HCT116 (cell line): ENCODE data around the gene SEC24B. TPM values are rescaled to one million over a fixed set of nuclear protein-coding genes. Genes with fewer than 3 reads are reported as not detected.

Experiments
- ATAC-seq: fragments of 200-7000 bp; cut with Tn5 transposase; 2 replicates; pipeline ENCODE4 v1.9.1; 2020; ENCODE audit warnings: mild to moderate bottlenecking, moderate library complexity
- BruUV-seq: library from RNA; stranded (reverse); fragments of 400-500 nt; replicated peaks from 2 replicates; lab custom pipeline; 2021; lab: Mats Ljungman, UMichigan
- CTCF ChIA-PET: fragments of 300-600 bp; sonication (Branson Sonifier 250); formaldehyde crosslinking; loops from one replicate; lab custom pipeline; 2021; ENCODE audit warnings: antibody characterized with exemption; lab: Charles Lee
- POLR2A ChIA-PET: fragments of 300-600, 350-600 bp; sonication (Branson Sonifier 250); formaldehyde crosslinking; loops from one replicate; lab custom pipeline; 2021; ENCODE audit warnings: antibody characterized with exemption; lab: Charles Lee
- RAD21 ChIA-PET, 2 experiments: fragments of 300-600 bp; sonication (Branson Sonifier 250); formaldehyde crosslinking; loops; one replicate each; lab custom pipeline; 2023; ENCODE audit warnings: low total read pairs in 2 of 2; ENCODE audit not compliant: uncharacterized antibody in 2 of 2, unreplicated experiment in 2 of 2, low non-redundant PET in 1 of 2; lab: Charles Lee
- DNase-seq: peaks from one replicate; pipeline ENCODE4 v3.0.0-alpha.2; 2010; ENCODE audit warnings: low read depth, low spot score
- H2AFZ ChIP-seq: fragments of 200-600 bp; shearing (Covaris generic), sonication (generic); 2 replicates; pipeline ENCODE4 v1.6.1; 2017; ENCODE audit warnings: low read depth, mixed run types, mixed read lengths, antibody characterized with exemption, low read length; ENCODE audit not compliant: poor library complexity, severe bottlenecking
- H3K27ac ChIP-seq: 2 replicates; pipeline ENCODE4 v1.5.1; 2012; ENCODE audit warnings: low read depth, low read length
- H3K27me3 ChIP-seq: fragments of 200-600 bp; sonication (generic); 2 replicates; pipeline ENCODE4 v1.6.1; 2016; ENCODE audit warnings: mixed run types, low read length, mixed read lengths; ENCODE audit not compliant: insufficient read depth
- H3K36me3 ChIP-seq, 2 experiments: fragments of 200-500 bp in 1 of 2; fragments of 200-600 bp in 1 of 2; sonication (Bioruptor generic) in 1 of 2; sonication (generic) in 1 of 2; 2 replicates each; pipeline versions ENCODE4 v1.5.1 to v1.6.1; 2014 to 2016; ENCODE audit warnings: low read length in 2 of 2, inconsistent platforms in 1 of 2, mixed read lengths in 1 of 2, mixed run types in 1 of 2; ENCODE audit not compliant: insufficient read depth in 2 of 2, control insufficient read depth in 1 of 2
- H3K4me1 ChIP-seq, 2 experiments: fragments of 200-600 bp in 1 of 2; sonication (generic) in 1 of 2; 2 replicates each; pipeline versions ENCODE4 v1.5.1 to v1.6.1; 2012 to 2017; ENCODE audit warnings: low read length in 2 of 2, inconsistent platforms in 1 of 2, mild to moderate bottlenecking in 1 of 2, mixed read lengths in 1 of 2, mixed run types in 1 of 2, moderate library complexity in 1 of 2; ENCODE audit not compliant: insufficient read depth in 2 of 2, control insufficient read depth in 1 of 2
- H3K4me2 ChIP-seq: fragments of 200-600 bp; sonication (generic); 2 replicates; pipeline ENCODE4 v1.6.1; 2017; ENCODE audit warnings: mixed run types, low read length, mixed read lengths
- H3K4me3 ChIP-seq, 2 experiments: fragments of 200-600 bp in 1 of 2; sonication (generic) in 1 of 2; replicated peaks in 1 of 2; 2 replicates each; pipeline ENCODE4 v1.5.1; 2011 to 2016; ENCODE audit warnings: low read length in 2 of 2, control low read depth in 1 of 2, low read depth in 1 of 2, mild to moderate bottlenecking in 1 of 2, mixed read lengths in 1 of 2, mixed run types in 1 of 2
- H3K79me2 ChIP-seq: fragments of 200-600 bp; sonication (generic); 2 replicates; pipeline ENCODE4 v1.6.1; 2017; ENCODE audit warnings: mild to moderate bottlenecking, mixed run types, low read length, moderate library complexity, mixed read lengths; ENCODE audit not compliant: insufficient read depth
- H3K9ac ChIP-seq: fragments of 200-600 bp; sonication (generic); 2 replicates; pipeline ENCODE4 v1.6.1; 2016; ENCODE audit warnings: low read length, mixed read lengths
- H3K9me2 ChIP-seq: fragments of 200-600 bp; sonication (generic), shearing (Covaris generic); 2 replicates; pipeline ENCODE4 v1.6.1; 2017; ENCODE audit warnings: mixed run types, mild to moderate bottlenecking, moderate library complexity; ENCODE audit not compliant: insufficient read depth
- H3K9me3 ChIP-seq, 2 experiments: fragments of 200-500 bp in 1 of 2; fragments of 200-600 bp in 1 of 2; sonication (Bioruptor generic) in 1 of 2; sonication (generic) in 1 of 2; 2 replicates each; pipeline ENCODE4 v1.6.1; 2014 to 2017; ENCODE audit warnings: low read length in 2 of 2, mixed read lengths in 2 of 2, inconsistent platforms in 1 of 2, low read depth in 1 of 2, mild to moderate bottlenecking in 1 of 2, mixed run types in 1 of 2, moderate library complexity in 1 of 2; ENCODE audit not compliant: control insufficient read depth in 1 of 2, insufficient read depth in 1 of 2
- H4K20me1 ChIP-seq: fragments of 200-600 bp; sonication (generic), shearing (Covaris generic); 2 replicates; pipeline ENCODE4 v1.6.1; 2017; ENCODE audit warnings: mixed run types, mild to moderate bottlenecking, moderate library complexity; ENCODE audit not compliant: insufficient read depth
- CTCF ChIP-seq, 3 experiments: fragments of 200-600 bp in 1 of 3; sonication (generic) in 1 of 3; IDR thresholded peaks in 2 of 3; conservative IDR thresholded peaks in 1 of 3; 2 replicates each; pipeline ENCODE4 v1.5.1; 2012 to 2017; ENCODE audit warnings: low read depth in 2 of 3, low read length in 2 of 3, antibody characterized with exemption in 1 of 3, borderline replicate concordance in 1 of 3, control low read depth in 1 of 3, mild to moderate bottlenecking in 1 of 3, mixed read lengths in 1 of 3, mixed run types in 1 of 3, moderate library complexity in 1 of 3; ENCODE audit not compliant: insufficient read depth in 1 of 3
- EGR1 ChIP-seq: IDR thresholded peaks from 2 replicates; pipeline ENCODE4 v1.6.1; 2012; ENCODE audit warnings: low read depth
- EZH2phosphoT487 ChIP-seq: fragments of 200-600 bp; IDR thresholded peaks from 2 replicates; pipeline ENCODE4 v1.6.1; 2018; ENCODE audit warnings: antibody characterized with exemption, borderline replicate concordance
- JUND ChIP-seq: IDR thresholded peaks from 2 replicates; pipeline ENCODE4 v1.6.1; 2012
- MAX ChIP-seq: IDR thresholded peaks from 2 replicates; pipeline ENCODE4 v1.6.1; 2012
- POLR2A ChIP-seq: IDR thresholded peaks from 2 replicates; pipeline ENCODE4 v1.7.0; 2011; ENCODE audit warnings: borderline replicate concordance; ENCODE audit not compliant: insufficient read depth, insufficient read length; ENCODE audit errors: extremely low read depth
- POLR2AphosphoS5 ChIP-seq: IDR thresholded peaks from 2 replicates; pipeline ENCODE4 v1.6.1; 2011; ENCODE audit warnings: mild to moderate bottlenecking, low read depth, low read length, moderate library complexity
- RAD21 ChIP-seq: IDR thresholded peaks from 2 replicates; pipeline ENCODE4 v1.6.1; 2012; ENCODE audit warnings: low read depth, mild to moderate bottlenecking
- REST ChIP-seq: IDR thresholded peaks from 2 replicates; pipeline ENCODE4 v1.6.1; 2012; ENCODE audit warnings: low read depth
- SIN3A ChIP-seq: IDR thresholded peaks from 2 replicates; pipeline ENCODE4 v1.6.1; 2012; ENCODE audit warnings: low read depth
- SP1 ChIP-seq: IDR thresholded peaks from 2 replicates; pipeline ENCODE4 v1.6.1; 2012; ENCODE audit warnings: low read depth
- SRF ChIP-seq: IDR thresholded peaks from 2 replicates; pipeline ENCODE4 v1.6.1; 2012; ENCODE audit warnings: low read depth
- TCF7L2 ChIP-seq: IDR thresholded peaks from 2 replicates; pipeline ENCODE4 v1.7.0; 2011; ENCODE audit warnings: borderline replicate concordance, inconsistent platforms; ENCODE audit not compliant: insufficient read depth, insufficient read length; ENCODE audit errors: extremely low read depth
- YY1 ChIP-seq: IDR thresholded peaks from 2 replicates; pipeline ENCODE4 v1.6.1; 2011; ENCODE audit warnings: low read length, low read depth, moderate library complexity, mild to moderate bottlenecking; ENCODE audit not compliant: insufficient replicate concordance; ENCODE audit errors: extremely low read depth
- ZBTB33 ChIP-seq: IDR thresholded peaks from 2 replicates; pipeline ENCODE4 v1.6.1; 2011; ENCODE audit warnings: mild to moderate bottlenecking, low read length, moderate library complexity; ENCODE audit not compliant: insufficient replicate concordance; ENCODE audit errors: extremely low read depth
- ZNF274 ChIP-seq: fragments of 200-500 bp; sonication (Bioruptor generic); IDR thresholded peaks from 2 replicates; pipeline ENCODE4 v1.6.1; 2014; ENCODE audit warnings: mild to moderate bottlenecking, low read depth, low read length, inconsistent platforms
- intact Hi-C: fragments of 100-400 bp; cut with micrococcal nuclease; formaldehyde crosslinking; loops from 2 replicates; pipeline ENCODE4 v1.10.0; 2022
- total RNA-seq: library from RNA; stranded (reverse); gene quantifications from one replicate; pipeline ENCODE4 v1.2.1, GENCODE V29; 2021; ENCODE audit not compliant: unreplicated experiment

The SEC24B gene
- total RNA-seq, 1 experiment from 2014 or later: 33.0 TPM

- TF ChIP-seq YY1 (peak; percentile 68), EZH2phosphoT487 (no peak), MAX (peak; percentile 73), POLR2A (peak; percentile 67), RAD21 (peak; percentile 45), JUND (no peak), EGR1 (peak; percentile 46; the same call in 1 of the 2 replicates)
Measured at GRCh38 chr4:109433205-109434006, at the start of gene SEC24B (continued).

GRCh38 chr4:109383823-109384222 lies 49.8 kb upstream of the SEC24B start:
- H3K9me2 ChIP-seq: no peaks in the 10 kb centered on the region
- no peaks in the 10 kb centered on the region for H3K4me1 ChIP-seq
- no TSS peak for BruUV-seq
- no peaks in the 10 kb centered on the region for H4K20me1 ChIP-seq
- no peak overlapping the region for H2AFZ ChIP-seq
- ChIA-PET POLR2A (no interaction called here), RAD21 (no interaction called here), CTCF (no interaction called here)
- DNase-seq (no peak), ATAC-seq (no peak)
- H3K79me2 ChIP-seq: no peaks in the 10 kb centered on the region
- H3K36me3 ChIP-seq: no peaks in the 10 kb centered on the region
- H3K27ac ChIP-seq: no peak overlapping the region
- H3K4me3 ChIP-seq: no peak overlapping the region
- H3K9me3 ChIP-seq: no peaks in the 10 kb centered on the region
- intact Hi-C loops: no loop called here
- no peak overlapping the region for H3K4me2 ChIP-seq
- H3K9ac ChIP-seq: no peak overlapping the region
- H3K27me3 ChIP-seq: peaks cover 19% of the 10 kb centered on the region
- TF ChIP-seq CTCF (IDR thresholded peaks at IDR 0.05 in 2 of 3, conservative IDR thresholded peaks at IDR 0.05 in 1 of 3; ENCODE audit: borderline replicate concordance in 1 of 3, insufficient read depth in 1 of 3, low read depth in 2 of 3, low read length in 2 of 3): no peak
- no peak for TF ChIP-seq ZBTB33
- no peak for TF ChIP-seq RAD21
- TF ChIP-seq POLR2A: no peak
- no peak for TF ChIP-seq REST
- no peak for TF ChIP-seq SRF
- no peak for TF ChIP-seq TCF7L2
- no peak for TF ChIP-seq EZH2phosphoT487
- TF ChIP-seq SIN3A: no peak
- TF ChIP-seq ZNF274: no peak
- TF ChIP-seq POLR2AphosphoS5: no peak
- no peak for TF ChIP-seq EGR1
- TF ChIP-seq SP1: no peak
